NCI-H446 treated with DMSO at 0.1 percent for 48 hours (cell line): ENCODE data around the gene GLDC.
"Not testable (repeated sequence)": the region's sequence is repeated elsewhere in the genome, so short reads cannot be mapped to it uniquely, and the experiment has no call there.

Experiments
- DNase-seq: peaks from one replicate; lab custom pipeline; 2025; lab: John Stamatoyannopoulos, UW

The GLDC gene

DNA sequence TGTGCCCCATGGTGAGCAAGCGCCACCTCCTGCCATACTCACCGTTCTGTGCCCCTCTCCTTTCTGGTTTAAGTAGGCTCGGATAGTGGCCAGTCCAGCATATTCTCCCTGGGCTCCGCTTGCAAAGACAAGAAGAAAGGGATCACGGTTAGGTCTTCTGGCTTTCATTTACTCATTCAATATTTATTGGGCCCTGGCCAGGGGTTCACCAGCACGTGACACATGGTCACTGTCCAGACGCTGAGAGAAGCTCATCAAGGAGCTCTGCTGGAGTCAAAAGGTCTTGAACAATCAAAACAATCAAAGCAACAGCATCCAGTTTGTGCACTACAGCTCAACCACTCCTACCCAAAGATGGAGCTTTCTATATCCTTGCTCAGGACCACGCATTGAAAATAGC, 80.2 kb downstream of the GLDC start:
- DNase-seq, result no peak

DNA sequence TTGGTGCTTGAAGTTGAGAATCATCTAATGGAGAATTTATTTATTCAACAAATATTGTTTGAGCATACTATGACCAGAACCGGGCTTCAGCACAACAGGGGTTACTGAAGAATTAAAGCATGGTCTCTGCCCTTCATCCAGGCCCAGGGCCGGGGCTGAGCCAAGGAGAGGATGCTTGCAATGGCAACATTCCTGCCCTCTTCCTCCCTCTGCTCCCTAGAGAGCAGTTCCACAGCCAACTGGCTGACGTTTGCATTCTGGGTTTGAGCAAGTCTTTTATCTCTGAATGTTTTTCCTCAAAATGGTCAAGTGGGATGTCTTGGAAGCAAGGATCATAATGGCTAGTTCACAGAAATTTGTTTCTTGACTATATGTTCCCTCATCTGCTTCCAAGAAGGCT, 80.7 kb downstream of the GLDC start:
- DNase-seq, result no peak

DNA sequence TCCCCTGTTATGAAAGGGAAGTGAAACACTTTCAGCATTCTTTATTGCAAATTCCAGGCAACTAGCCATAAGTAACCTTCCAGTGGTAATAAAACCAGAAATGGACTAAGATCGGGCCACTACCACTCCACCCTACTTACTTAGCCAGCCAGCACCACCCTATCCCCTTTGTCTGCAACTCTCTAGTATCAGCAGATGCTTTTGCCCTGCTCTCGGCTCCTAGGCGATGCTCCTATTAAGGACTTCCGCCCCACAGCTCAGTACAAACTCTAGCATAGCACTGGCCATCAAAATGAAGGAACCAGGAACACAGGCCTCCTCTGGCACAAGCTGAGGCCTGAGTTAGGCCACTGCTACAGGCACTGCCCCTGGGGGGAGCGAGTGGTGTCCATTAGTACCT, 81.2 kb downstream of the GLDC start:
- DNase-seq, result no peak

DNA sequence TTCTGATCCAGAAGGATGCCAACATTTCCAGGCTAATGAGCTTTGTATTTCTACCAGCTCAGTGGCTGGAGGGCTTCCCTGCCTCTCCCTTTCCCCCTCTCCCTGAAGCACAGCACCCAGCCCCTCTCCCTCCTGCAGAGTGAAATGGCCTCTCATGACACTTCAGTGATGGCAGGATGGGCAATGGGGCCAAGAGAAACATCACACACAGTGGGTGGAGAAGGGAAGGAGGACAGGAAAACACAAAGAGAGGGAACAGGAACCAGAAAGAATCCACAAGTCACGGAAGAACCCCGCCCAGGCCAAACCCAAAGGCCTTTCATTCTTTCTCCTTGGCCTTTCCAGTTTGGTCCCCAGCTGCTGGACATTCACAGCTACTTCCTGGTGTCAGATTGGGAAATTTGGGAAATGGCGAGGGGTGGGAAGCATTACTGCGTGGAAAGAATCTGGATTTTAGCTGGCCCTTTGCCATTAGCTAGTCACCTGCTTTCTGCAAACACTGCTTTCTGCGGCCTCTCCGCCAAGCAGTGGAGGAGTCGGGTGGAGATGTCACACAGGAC, 82.6 kb downstream of the GLDC start:
- no peak for DNase-seq

DNA sequence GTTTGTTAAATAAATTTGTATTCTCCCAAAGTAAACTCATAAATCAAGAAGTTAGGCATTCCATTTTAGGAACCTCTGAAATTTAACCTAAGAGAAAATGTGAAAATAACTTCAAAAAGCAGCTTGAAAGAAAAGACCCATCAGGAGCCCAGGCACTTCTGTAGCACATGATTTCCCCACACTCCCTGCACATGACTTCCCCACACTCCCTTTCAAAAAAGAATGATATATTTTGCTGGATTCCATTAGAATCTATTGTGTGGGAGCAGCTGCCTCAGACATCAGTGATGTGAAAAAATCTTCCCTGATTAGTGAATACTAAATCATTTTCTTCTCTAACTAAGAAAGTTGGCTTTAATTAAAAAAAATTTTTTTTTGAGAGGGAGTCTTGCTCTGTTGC, 83.3 kb downstream of the GLDC start:
- DNase-seq, result no peak

DNA sequence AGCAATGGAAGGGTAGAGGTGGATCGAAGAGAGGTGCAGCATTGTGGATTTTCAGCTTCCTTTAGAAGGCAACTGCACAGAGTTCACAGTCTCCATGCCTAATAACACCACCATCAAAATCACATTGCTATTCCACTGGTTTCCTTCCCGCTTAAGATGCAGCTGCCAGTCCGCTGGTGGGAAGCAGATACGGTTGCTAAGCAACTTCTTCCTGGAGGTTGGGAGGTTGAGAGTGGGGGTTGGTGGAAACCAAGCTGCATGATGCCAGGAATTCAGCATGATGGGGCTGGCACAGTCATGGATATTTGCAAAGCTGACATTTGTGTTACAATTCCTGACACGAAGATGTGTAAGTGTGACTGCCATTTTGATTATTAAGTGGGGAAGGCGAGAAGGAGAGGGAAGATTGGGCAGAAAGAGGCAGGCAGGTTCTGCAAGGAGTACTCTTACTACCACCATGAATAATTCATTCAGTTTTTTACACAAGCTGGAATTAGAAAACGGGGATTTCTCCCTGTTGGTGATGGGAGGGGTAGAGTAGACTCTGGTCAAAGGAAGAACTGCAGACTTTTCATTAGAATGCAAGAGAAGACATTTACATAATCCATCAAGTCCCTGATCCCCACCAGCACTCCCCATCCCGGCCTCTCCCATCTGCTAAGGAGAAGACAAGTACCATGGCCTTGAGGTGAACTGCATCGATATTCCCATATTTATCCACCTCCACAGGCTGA, 87.5 kb downstream of the GLDC start:
- no peak for DNase-seq

DNA sequence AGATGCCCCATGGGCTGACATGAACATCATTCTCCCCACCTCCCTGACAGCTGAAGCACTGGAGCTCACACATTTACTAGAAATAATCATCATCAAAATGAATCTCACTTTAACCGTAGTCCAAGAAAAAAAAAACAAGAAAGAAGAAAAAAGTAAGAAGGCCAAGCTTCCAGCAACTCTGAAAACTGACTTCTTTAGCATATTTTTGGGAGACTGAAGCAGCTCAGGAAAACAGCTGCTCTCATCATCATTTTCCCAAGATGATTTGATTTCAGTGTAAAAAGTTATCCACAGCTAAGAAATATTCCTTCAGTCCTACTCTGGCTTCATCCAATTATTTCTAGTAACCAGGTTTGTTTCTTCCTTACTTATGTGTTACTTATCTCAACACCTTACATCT, 91.7 kb downstream of the GLDC start:
- DNase-seq, result no peak

DNA sequence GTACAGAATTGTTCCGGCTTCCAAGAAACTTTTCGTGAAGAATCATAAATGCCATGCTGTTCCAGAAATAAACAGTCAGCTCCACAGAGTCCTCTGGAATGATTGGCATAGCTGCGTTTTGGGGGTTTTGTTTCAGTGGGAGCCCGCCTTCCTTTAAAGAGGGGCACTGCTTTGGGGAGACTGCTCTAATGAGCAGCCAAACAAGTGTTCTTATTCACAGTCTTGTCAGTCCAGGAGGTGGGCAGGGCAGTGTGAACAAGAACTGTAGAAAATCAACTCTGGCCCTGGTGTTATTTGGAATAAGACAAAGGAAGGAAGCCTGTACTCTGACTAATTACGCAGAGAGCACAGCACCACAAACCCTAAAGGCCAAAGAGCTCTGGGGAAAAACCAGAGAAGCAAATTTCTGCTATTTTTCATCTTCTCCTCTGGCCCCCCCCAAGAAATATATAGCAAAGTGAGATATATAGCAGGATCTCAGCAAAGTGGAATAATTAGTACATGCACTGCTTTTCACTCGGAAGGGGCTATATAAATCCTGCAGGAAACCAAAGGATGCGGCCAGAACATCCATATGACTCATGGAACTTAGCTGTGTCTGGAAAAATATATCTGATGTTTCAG, 92.9 kb downstream of the GLDC start:
- DNase-seq, result no peak

DNA sequence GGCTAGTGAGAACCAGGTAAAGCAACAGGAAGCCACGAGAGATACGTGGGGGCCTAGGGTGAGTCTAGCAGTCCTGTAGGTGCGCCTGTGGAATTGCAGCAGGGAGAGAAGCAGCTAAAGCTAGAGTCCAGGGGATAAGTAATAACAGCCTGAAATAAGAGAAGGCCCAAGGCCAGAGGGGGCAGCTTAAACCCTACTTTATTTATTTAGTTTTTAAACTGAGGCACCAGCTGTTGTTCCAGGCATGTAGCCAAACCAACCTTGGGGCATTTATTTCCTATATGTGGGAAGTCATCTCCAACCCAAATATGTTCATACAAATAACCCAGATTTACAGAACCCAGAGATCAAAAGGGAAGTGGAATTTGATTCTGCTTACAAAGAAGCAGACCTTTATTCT, 93.5 kb downstream of the GLDC start:
- peak; percentile 46 for DNase-seq

DNA sequence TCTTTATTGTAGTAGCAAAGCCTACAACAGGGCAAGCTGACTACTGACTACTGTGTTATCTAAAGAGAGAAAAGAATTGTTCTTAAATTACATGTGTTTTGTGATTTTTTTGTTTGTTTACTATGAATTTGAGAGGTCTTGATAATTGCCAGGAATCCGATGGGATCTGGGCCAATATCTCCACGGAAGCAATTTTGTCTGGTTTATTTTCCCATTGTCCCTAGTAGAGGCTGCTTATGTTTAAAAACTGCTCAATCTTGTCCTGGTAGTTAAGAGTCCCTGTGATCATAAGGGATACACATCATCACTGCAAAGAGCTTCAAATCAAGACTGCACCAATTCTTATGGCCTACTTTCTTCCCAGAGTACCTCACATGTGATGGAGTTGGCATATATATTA, 94.4 kb downstream of the GLDC start:
- DNase-seq, result no peak

DNA sequence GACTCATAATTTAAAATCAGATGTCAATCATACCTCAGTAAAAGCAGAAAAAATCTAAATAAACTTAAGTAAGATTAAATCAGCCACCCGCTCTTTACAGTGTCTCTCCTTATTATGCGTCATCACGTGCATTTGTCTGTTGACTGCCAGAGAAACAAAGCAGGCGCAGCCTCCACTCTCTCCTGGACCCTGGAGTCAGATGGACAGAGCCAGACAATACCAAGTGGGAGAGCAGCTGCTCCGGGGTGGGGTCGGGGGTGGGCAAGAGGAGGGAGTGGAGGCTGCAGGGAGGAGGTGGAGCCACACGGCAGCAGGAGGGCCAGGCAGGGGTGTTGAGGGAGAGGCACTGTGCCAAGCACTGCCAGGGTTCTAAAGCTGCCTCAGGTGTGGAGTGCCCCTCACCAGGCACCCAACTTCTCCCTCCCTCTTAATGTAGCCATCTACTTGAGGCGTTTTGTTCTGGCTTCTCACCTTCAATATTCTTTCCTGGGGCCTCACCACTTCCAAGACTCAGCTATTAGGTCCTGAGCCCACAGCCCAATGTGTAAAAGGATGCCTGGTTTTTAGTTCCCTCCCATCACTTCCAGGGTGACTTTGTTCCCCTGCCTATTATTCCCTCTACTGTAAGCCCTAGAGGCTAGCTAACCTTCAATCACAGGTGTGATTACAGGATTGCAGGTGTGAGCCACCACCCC, 96.3 kb downstream of the GLDC start:
- no peak for DNase-seq

DNA sequence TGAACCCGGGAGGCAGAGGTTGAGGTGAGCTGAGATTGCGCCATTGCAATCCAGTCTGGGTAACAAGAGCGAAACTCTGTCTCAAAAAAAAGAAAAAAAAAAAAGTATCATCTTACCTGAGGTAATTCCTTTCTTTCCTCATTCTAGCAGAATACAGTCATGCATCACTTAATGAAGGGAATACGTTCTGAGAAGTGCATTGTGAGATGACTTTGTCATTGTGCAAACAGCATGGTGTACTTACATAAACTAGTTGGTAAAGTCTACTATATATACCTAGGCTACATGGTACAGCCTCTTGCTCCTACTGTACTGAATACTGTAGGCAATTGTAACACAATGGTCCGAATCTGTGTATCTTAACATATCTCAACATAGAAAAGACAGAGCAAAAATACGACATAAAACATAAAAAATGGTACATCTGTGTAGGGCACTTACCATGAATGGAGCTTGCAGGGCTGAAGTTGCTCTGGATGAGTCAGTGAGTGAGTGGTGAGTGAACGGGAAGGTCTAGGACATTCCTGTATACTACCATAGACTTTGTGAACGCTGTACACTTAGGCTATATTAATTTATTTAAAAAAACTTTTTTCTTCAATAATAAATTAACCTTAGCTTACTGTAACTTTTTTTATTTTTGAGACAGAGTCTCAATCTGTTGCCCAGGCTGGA, 100.4 kb downstream of the GLDC start:
- DNase-seq, result no peak

DNA sequence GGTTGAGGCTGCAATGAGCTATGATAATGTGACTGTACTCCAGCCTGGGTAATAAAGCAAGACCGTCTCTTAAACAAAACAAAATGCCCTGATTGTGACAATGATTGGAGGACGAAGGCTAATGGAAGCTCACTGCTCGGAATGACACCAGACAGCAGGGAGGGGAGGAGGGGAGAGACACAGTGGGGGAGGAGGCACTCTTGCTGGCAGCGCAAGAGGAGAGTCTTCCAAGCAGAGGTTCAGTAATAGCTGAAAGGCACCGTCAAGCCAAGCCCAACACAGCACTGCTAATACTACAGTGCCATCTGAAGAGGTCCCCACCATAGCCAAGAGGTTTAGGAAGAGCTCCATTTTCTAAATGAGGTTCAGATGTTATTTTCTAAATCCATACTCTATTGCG, 102.3 kb downstream of the GLDC start:
- DNase-seq, result no peak

DNA sequence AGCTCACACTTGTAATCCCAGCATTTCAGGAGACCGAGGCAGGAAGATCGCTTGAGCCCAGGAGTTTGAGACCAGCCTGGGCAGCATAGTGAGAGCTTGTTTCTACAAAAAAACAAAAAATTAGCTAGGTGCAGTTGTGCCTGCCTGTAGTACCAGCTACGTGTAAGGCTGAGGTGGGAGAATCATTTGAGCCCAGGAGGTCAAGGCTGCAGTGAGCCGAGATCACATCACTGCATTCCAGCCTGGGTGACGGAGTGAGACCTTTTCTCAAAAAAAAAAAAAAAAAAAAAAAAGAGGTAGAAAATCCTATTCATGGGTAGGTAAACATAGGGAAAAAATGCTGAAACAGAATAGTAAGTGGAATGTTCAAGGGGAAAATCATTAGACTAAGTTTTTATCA, 102.9 kb downstream of the GLDC start:
- not testable (repeated sequence) for DNase-seq

DNA sequence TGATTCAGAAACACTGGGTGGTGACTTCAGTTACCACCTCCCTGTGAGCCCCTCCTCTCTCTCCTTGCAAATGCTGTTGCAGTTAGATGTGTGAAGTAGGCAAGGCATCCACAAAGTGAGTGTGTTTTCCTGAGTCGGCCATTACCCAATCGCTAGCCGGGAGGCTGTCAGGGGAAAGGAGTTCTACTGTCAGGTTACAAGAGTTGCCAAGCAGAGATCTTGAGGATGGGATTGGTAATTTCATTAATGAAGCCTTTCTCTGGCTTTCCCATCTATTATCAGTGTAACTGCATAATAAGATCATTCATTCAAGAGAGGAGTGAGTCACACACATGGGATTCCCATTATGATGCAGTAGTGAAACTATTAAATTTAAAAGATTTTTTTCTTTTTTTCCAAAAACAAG, 106.9 kb downstream of the GLDC start:
- no peak for DNase-seq

DNA sequence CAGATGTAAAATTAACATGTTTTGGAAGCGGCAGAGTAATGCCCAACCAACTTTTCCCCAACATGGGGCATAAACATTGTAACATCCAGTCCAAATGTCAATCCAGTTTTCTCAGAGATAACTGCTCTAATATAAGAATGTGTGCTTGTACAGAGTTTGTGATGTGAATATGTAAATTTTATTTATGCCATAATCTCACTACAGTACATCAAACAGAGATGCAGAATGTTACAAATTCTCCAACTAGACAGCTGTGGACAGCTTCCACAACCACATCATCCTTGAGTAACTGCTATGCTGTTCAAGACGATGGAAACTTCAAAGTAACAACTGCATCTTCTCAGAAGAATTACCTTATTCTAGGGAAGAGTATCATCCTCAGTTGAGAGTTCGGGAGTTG, 109.9 kb downstream of the GLDC start:
- DNase-seq, result no peak

DNA sequence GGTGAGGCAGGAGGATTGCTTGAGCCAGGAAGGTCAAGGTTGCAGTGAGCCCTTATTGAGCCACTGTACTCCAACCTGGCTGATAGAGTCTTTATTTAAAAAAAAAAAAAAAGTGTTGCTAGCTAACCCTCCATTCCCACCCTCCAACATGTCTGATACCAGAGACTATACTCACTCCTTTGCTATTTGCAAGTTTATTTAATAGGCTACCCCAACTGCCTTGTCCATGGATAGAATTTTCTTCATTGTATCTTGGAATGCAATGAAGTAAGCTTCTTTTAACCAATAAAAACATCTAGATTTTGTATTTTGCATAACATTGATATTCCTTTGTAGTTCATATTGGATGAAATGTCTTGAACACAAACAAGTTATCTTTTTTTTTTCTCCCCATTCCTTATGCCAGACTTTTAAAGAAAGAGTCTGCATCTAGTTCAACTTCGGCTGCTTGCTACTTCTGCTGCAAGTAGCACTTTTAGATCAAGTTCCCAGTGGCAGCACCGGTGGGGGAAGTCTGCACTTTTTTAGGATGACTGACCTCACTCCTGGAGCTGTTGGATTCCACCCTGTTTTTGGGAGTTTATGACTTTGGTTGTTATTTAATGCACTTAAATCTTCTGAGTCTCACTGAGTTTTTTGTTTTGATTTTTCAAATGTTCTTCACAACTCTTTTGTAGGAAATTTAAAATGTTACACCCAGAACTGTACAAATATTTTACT, 120.0 kb downstream of the GLDC start:
- DNase-seq, result no peak

DNA sequence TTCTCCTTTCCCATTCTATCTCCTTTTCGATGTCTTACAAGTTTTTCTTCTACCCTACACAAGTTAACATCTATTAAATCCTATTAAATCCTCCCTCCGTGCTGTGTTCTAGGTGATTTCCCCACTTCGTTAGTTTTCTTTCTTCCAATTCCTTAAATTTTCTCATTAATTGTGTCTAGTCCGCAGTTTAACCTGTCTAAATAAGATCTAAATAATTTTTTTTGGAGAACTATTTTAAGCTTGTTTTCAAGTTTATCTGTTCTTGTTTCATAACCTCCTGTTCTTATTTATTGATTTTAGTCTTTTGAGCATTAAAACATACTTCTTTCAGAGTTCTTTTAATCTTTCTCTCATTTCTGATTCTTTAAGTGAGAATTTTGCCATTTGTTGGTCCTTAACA, 123.3 kb downstream of the GLDC start:
- no peak for DNase-seq

DNA sequence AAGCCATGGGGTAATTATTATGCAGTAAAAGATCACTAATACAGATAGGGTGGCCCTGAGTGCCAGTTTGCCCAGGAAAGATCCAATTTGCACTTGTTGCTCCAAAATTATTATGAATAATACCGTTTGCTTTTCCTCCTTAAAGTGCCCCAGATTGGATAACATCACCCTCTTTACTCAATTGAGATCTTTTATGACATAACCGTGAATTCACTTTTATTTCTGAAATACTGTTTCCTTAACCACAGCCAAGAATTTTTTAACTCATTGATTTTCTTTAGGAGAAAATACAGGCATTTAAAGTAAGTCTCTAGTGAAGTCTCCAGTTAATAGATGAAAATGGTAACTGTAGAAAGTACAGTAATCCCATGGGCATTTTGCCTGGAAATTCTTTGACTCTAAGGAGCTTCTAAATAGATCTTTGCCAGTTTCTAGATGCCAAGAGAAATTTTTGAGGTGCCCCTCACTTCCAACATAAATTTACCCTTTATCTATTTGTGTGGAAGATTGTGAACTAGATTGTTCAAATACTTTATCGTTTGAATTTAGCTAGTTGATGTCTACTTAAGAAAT, 133.4 kb downstream of the GLDC start:
- DNase-seq, result no peak

DNA sequence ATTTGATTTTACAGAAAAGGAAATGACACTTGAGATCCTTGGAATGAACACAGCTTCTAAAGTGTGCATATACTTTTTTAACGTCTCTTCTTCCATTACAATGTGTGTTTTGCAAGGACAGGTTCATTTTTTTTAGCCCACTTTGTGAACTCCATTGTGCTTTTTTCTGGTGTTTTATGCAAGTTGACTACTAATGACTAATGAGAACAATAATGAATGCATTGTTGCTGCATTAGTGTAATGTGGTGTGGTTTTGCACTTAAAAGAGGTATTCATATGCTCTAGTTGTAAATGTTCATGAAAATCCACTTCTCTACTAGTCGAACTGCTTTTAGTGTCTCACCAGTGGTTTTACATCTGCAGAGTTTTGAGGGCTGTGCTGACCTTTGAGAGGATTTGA, 139.0 kb downstream of the GLDC start:
- DNase-seq, result no peak

DNA sequence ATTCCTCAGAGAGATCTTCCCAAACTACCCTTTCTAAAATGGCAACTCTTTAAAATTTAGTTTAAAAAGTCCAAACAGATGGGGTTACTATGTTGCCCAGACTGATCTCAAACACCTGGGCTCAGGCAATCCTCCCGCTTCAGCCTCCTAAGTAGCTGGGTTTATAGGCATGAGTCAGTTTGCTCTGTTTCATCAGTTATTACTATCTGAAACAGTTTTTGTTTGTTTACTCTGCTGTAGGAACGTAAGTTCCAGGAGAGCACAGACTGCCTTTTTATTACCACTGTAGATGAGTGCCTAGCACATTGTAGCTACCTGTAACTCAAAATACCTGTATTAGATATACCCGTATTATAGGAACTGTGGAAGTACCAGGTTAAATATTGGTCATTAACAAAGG, 143.1 kb downstream of the GLDC start:
- DNase-seq, result no peak
